ENCODE data around the gene CTNNA2. TPM values are rescaled to one million over a fixed set of nuclear protein-coding genes. Genes with fewer than 3 reads are reported as not detected.

The CTNNA2 gene
- 182 TPM for total RNA-seq

GRCh38 chr2:79512442-79513401, at the start of gene CTNNA2:
CTNNA2 (plus strand) TSS chr2:79513051.
- peak; percentile 86 to 88 for DNase-seq (ENCODE audit: low spot score in 2 of 2)
- no peak for FAIRE-seq

DNA sequence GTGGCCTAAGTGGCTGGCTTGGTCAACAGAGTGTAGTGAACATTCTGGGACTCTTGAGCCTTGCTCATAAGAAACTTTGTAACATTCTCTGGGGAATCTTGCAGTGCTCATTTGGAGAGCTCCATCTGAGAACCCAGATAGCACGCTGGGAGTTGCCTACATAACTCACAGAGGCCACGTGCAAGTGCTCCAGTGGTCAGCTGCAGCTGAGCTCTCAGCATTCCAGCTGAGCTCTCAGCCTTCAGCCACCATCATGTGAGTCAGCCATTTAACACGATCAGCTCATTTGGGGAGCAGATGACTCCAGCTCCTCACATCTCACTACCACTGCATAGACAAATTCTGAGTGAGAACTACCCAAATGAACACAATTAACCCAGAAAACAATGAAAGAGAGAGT, 25.5 kb upstream of the CTNNA2 start:
- FAIRE-seq, result no peak
- no peak for DNase-seq (ENCODE audit: low spot score in 2 of 2)

DNA sequence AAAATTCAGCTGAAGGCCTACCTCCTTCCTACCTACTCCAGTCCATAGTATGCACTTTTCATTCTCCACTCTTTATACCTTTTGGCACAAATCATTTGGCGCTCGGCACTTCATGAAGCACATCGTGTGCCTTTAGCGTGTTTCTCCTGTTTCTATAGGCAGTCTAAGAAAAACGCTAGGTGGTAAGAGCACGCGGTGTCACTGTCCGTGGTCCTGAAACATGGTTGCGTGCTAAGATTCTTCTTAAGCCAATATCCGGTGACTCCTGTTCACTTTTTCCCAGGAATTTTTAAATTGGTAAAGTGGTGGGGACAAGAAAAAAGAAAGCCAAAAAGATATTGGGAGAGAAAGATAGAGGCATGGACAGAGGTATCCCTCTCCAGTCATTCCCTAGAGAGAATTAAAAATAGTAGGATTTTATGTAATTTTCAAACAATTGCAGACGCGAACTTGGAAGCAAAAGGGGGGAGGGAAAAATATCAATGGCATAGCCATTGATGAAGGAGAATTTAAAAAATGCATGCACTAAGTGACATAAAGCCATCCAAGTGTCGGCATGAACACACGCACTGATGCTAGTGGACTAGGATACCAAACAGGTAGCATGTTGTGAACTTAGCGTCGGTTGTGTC, 1.4 kb upstream of the CTNNA2 start:
- DNase-seq (ENCODE audit: low spot score in 2 of 2), result no peak
- no peak for FAIRE-seq

- FAIRE-seq, result no peak
- DNase-seq (ENCODE audit: low spot score in 2 of 2), result no peak
These were observed 860 bp downstream of the CTNNA2 start for GRCh38 chr2:79513711-79514110.

- FAIRE-seq, result no peak
These were observed 16.8 kb downstream of the CTNNA2 start for GRCh38 chr2:79529636-79530035.

GRCh38 chr2:79530443-79530842, 17.6 kb downstream of the CTNNA2 start:
- FAIRE-seq (no peak), DNase-seq (ENCODE audit: low spot score in 2 of 2) (no peak)

More at GRCh38 chr2:79529636-79530035, 16.8 kb downstream of the CTNNA2 start:
- DNase-seq (ENCODE audit: low spot score in 2 of 2), result no peak

DNA sequence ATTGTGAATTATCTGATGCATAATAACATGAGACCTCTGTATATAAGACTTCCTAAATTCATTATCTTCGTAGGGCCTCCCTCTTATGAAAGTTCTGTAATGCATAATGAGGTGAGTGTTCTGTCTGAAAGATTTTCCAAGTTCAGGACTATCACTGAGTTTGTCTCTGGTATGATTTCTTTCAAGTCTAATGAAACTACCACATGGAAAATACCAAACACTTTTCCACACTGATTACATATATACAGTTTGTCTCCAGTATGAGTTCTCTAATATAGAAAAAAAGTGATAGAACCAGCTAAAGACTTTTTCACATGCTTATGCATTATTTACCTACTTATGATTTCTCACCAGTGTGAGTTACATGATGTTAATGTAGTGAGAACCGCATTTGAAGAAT, 34.7 kb downstream of the CTNNA2 start:
- FAIRE-seq (no peak), DNase-seq (ENCODE audit: low spot score in 2 of 2) (no peak)

GRCh38 chr2:79552653-79553052, 39.8 kb downstream of the CTNNA2 start:
- DNase-seq (ENCODE audit: low spot score in 2 of 2) (no peak), FAIRE-seq (no peak)

DNA sequence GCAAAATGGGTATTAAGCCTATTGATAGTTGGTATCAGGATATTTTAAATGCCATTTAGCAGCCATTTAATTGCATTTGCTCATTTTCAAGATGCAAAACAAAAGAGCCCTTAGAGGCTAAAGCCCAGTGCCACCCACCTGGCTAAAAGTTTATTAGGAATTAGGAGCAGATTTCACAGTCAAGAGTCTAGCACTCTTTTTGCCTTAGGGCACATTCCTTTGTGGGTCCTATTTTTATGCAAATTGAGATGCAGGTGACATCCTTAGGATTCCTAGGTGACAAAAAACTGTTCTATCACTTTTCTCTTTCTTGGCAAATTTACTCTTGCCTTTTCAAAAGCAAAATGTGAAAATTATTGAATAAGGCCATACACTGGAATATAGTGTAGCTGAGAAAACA, 42.0 kb downstream of the CTNNA2 start:
- no peak for DNase-seq (ENCODE audit: low spot score in 2 of 2)
- no peak for FAIRE-seq

DNA sequence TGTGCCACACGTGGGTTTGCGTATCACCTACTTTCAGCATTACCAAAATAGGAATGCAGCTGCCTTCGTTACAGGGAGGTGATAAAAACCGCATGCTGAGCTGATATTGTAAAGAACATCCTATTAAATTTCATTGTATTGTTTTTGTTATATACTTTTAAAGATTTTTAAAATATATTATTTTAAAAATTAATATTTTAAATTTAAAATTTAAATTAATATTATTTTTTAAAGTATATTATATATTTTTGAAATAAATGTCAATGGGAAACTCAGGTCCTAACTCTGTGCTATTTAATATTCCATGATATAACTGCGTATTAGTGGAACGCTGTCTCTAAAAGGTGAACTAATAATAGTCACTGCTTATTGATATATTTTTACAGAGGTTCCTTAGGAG, 51.2 kb downstream of the CTNNA2 start:
- peak; percentile 73 for FAIRE-seq

DNA sequence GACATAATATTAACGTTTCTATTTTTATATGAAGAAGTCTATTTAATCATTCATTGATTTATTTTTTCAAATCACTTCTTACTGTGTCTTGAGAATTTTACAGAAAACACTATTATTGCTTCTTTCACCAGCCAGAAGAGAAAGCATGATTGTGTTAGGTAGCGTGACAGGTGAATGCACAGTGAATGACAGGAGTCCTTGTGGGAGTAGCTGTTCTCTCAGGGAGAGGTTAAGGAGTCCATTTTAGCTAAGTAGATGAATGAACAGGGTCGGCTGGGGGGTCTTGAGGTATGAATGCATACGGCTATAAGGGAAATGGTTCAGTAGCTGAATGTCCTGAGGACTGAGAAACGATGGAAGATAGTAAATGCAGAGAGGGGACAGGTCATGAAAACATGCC, 56.2 kb downstream of the CTNNA2 start:
- DNase-seq (ENCODE audit: low spot score in 2 of 2), result no peak
- FAIRE-seq, result no peak

More for the DNA sequence above, 51.2 kb downstream of the CTNNA2 start:
- no peak for DNase-seq (ENCODE audit: low spot score in 2 of 2)

- DNase-seq (ENCODE audit: low spot score in 2 of 2) (no peak), FAIRE-seq (no peak)
These were observed 61.2 kb downstream of the CTNNA2 start for GRCh38 chr2:79573895-79574674.

- FAIRE-seq (no peak), DNase-seq (ENCODE audit: low spot score in 2 of 2) (no peak)
These were observed 63.6 kb downstream of the CTNNA2 start for GRCh38 chr2:79576451-79576850.

DNA sequence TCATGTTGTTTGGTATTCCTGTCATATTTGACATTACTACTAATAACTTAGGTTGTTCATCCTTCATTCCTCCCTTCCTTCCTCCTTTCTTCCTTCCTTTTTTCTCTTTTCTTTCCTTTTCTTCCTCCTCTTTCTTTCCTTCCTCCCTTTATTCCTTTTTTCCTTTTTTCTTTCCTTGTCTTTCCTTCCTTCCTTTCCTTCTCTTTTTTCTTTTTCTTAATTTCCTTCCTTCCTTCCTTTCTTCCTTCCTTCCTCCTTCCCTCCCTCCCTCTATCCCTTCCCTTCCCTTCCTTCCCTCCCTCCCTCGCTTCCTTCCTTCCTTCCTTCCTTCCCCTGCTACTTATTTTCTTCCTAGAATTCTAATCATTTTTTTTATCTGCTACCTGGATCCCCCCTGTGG, 66.1 kb downstream of the CTNNA2 start:
- DNase-seq (ENCODE audit: low spot score in 2 of 2), result no peak
- no peak for FAIRE-seq

DNA sequence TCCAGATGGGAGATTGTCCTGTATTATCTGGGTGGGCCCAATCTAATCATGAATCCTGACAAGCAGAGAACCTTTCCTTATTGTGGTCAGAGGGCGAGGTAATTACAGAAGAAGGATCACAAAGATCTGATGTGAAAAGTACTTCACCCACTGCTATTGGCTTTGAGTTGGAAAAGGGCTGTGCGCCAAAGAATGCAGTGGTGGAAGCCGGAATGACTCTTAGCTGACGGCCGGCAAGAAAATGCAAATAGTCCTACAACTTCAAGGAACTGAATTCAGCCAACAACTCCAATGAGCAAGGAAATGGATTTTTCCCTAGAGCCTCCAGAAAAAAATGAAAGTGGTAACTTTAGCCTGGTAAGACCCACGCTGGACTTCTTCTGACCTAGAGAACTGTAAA, 67.3 kb downstream of the CTNNA2 start:
- no peak for FAIRE-seq
- no peak for DNase-seq (ENCODE audit: low spot score in 2 of 2)

DNA sequence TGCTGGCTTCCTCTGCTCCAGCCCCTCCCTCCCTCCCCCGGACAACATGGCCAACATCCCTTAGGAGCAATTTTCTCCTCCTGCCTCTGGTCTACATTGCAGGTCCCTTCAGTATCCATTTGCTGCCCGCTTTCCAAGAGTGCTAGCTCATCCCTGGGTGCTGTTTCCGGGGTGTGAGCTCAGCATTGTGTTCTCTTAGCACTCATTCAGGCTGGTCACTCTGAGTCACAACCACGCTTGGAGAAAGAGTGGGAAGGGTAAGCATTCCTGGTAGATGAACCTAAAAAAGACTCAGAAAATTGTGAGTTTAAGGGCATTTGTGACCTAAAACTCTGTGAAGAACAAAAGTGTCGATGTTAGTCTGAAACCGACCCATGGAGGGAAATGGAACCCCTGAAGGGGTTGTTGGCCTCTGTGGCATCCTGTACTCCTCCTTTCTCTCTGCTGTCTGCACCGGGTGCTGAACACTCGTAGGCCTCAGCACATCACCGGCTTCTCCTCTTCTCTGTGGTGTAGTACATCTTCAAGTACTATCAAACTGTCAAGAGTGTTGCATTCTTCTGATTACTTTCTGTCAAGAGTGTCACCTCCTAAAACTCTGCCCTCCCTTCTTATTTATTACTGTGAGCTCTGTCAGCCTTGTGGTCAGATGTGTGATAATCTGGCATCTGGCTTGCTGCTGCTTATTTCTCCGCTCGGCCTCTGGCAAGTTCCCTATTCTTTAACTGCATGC, 73.0 kb downstream of the CTNNA2 start:
- FAIRE-seq, result no peak
- no peak for DNase-seq (ENCODE audit: low spot score in 2 of 2)

DNA sequence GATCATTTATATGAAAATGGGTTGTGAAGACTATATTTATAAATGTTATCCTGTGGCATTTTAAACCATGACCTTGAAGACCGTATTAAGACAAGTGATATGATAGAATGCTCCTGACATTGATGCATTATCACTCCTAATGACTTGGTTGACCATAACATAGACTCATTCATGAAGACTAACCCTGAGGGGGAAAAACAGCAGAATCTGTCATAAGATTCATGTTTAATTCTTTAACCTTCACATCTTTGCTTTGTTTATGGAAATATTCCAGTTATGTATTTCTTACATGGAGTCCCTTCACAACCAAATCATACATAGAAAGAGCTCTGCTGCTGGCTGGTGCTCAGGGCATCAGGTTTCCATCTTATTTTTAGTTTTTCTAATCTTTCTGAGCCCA, 78.4 kb downstream of the CTNNA2 start:
- no peak for DNase-seq (ENCODE audit: low spot score in 2 of 2)

DNA sequence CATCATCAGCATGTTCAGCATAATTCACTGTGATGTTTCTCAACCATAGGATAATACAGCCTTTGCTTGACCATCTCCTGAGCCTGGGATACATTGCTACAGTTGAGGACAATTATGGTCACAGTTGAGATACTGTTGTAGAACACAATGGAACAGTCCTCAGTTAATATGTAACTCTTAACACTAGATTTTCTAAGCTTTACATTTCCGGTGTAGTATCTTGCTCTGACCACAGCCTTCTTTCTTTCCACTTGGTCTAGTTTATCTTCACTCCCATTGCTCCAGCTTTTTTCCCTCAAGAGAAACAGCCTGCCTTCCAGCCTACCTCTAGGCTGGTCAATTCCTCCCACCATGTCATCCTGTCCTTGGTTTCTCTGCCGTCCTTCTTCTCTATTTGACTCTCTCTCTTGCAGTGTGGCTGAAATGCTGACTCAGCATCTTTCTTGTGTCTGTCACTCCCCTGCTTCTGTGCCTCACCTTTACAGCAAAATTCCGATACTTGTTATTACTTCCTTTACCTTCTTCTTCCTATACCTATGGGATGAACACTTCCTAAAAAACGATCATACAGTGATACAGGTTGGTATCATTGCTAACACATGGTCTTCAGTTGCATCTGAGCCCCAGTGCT, 80.5 kb downstream of the CTNNA2 start:
- no peak for DNase-seq (ENCODE audit: low spot score in 2 of 2)
- no peak for FAIRE-seq

More for the DNA sequence above, 78.4 kb downstream of the CTNNA2 start:
- FAIRE-seq, result no peak

GRCh38 chr2:79596403-79596802, 83.6 kb downstream of the CTNNA2 start:
- DNase-seq (ENCODE audit: low spot score in 2 of 2), result no peak

DNA sequence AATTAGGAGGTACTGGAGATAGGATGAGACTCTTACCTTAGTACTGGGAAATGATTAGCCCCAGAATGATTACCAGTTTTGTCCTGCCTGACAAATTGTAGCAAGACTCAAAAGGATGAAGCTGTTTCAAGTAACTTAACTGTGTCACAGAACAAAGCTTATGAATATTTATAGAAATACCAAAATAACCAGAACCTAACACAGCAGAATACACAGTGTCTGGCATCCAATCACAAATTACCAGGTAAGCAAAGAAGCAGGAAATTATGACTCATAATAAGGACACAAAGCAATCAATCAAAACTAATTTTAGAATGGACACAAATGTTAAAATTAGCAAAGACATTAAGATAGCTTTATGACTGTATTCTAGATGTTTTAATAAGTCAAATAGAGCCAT, 91.9 kb downstream of the CTNNA2 start:
- DNase-seq (ENCODE audit: low spot score in 2 of 2), result peak in 1 of 2 donors; percentile 7
- no peak for FAIRE-seq

More at GRCh38 chr2:79596403-79596802, 83.6 kb downstream of the CTNNA2 start:
- FAIRE-seq, result no peak

All from frontal cortex (tissue), 4 donors.